GM18526 (cell line): Measurements from ENCODE around the gene PLA2G15.

Experiments used
- POLR2A ChIP-seq: IDR thresholded peaks from 3 replicates; pipeline ENCODE4 v1.6.1; 2011; ENCODE audit not compliant: insufficient read length; ENCODE audit errors: extremely low read depth

The PLA2G15 gene

DNA sequence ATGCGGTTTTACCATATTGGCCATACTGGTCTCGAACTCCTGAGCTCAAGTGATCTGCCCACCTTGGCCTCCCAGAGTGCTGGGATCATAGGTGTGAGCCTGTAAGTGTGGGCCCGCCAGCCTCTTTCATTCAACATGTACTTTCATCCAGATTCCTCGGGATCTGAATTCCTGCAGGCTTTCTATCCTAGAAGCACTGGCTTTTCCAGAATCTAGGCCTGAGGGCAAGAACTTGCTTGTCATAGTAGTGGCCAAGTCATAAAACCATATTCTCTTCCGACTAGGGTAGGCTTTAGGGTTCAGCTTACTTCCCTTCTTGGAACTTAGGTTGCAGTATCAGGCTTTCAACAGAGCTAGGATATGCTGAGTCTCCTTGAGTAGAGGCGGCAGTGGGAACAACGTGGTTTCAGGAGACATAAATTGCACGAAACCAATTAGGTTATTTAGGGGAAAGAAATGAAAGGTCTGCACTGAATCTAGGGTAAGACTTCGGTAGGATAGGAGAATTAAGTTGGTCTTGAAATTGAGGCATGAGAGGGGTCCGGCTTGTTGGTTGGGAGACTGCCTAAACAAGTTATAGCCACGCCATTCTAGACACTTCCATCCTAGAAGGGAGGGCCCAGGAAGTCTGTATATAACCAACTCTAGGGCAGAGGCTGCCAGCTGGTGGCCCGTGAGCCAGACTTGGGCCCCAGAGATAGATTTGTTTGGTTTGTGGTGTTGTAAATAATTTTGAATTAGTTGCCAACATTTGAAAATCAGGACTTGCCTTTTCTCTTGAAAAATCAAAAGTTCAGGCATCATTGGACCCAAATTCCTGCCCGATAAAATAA is 34.8 kb downstream of the PLA2G15 start:
- no peak for TF ChIP-seq POLR2A

DNA sequence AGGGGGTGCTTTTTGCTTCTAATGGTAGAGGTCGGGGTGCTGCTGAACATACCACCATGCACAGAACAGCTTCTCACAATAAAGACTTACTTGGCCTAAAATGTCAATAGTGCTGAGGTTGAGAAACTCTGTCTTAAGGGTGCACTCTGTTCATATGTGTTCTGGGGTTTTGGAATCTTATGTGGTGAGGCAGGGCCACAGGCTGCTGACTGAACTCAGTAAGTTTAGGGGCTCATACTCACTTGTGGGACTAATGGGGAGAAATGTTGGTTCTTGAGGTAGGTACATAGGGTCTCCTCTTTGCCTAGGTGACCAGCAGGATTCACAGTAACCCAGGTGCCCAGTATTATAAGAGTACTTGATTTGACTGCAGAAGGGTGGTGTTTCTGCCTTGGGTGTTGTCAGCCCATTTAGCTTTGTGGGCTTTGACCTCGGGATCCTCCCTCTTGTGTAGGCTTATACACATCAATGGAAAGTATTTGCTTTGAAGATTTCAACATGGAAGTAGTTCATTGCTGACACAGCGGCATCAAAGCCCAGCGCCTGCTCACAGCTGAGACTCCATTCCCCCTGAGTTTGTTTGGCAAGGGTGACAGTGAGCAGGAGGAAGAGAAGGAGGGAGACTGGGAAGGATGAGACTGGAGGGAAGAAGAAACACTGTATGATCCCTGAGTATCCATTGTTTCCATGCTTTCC is 36.3 kb downstream of the PLA2G15 start:
- no peak for TF ChIP-seq POLR2A

GRCh38 chr16:68282064-68282452 is 36.9 kb downstream of the PLA2G15 start:
- no peak for TF ChIP-seq POLR2A

GRCh38 chr16:68283346-68283745 is 38.2 kb downstream of the PLA2G15 start:
- no peak for TF ChIP-seq POLR2A

DNA sequence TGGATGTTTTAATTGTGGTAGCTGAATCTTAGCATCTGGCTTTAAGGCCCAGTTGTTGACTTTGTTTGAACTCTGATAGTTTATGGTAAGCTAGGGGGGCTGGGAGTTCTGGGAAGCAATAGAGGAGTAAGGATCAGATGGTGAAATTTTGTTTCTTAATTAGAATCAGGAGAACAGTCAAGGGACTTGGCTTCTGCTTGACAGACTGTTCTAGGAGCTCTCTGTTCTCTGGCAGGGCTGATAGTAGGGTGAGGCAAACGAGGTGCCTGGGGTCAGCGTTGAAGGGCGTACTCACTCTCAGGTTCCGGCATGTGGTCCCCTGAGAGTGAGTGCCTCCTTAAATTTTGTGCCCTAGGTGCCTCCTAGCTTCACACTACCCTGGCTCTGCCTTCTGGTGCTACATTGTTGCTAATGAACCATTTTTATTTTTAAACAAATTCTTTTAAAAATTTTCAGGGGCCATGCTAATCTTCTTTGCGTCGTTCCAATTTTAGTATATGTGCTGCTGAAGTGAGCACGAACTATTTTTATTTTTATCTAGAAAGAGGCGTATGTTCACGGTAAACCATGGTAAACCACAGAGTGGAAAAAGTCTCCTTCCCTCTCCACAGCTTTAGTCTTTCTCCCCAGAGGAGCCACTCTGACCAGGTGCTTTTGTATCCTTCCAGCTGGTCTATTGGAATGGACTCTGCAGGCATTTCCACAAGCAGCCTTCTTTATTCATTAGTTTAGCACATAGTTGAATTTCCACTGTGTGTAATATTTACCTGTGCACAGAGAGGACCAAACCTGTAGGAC is 38.8 kb downstream of the PLA2G15 start:
- TF ChIP-seq POLR2A, result no peak

- TF ChIP-seq POLR2A, result no peak
These were observed 39.7 kb downstream of the PLA2G15 start for GRCh38 chr16:68284847-68285246.

DNA sequence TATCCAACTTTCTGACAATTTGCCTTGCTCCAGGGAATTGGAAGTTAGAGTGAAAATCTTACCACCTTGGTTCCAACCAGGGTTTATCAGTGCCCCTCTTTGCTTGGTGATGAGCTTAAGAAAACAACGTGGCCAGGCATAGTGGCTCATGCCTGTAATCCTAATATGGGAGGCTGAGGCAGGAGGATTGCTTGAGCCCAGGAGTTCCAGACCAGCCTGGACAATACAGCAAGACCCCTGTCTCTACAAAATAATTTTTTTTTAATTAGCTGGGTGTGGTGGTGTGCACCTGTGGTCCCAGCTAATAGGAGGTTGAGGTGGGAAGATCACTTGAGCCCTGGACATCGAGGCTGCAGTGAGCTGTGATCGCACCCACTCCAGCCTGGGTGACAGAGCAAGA is 40.5 kb downstream of the PLA2G15 start:
- TF ChIP-seq POLR2A, result no peak

- no peak for TF ChIP-seq POLR2A
These were observed 41.2 kb downstream of the PLA2G15 start for GRCh38 chr16:68286153-68287074.

GRCh38 chr16:68287276-68288251 is 42.4 kb downstream of the PLA2G15 start:
- no peak for TF ChIP-seq POLR2A

GRCh38 chr16:68288252-68288650 is 43.1 kb downstream of the PLA2G15 start:
- TF ChIP-seq POLR2A, result no peak

GRCh38 chr16:68289202-68289601 is 44.0 kb downstream of the PLA2G15 start:
- no peak for TF ChIP-seq POLR2A

GRCh38 chr16:68289621-68290329 is 44.6 kb downstream of the PLA2G15 start:
- TF ChIP-seq POLR2A, result no peak

DNA sequence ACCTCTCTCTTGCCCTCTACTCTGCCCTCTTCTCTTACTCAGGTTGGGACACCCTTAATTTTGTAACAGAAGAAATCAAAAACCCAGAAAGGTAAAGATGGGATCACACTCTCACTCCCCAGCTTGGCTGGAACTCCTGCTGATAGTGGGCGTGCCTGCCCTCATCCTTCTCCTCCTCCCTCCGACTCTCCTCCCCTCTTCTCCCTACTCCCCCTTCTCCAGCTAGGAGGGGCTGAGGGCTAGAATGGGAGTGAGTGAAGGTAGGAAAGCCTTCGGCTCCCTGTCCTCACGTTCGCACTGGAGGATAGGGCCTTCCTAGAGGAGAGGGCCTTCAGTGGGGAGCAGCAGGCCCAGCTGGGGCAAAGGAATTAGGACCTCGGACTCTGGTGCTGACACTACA is 45.3 kb downstream of the PLA2G15 start:
- TF ChIP-seq POLR2A, result no peak
